Stromal cell of bone marrow (primary cell): ENCODE data around the gene HYI.
A peak's percentile ranks its signal among the peaks of the same experiment; 100 is the strongest.
"Not testable (repeated sequence)": the region's sequence is repeated elsewhere in the genome, so short reads cannot be mapped to it uniquely, and the experiment has no call there.

Experiments used
- DNase-seq: peaks from one replicate; pipeline ENCODE4 v3.0.0-alpha.2; 2012; ENCODE audit warnings: low read depth

Gene HYI

GRCh38 chr1:43427524-43427923 lies 26.2 kb downstream of the HYI start:
- no peak for DNase-seq

GRCh38 chr1:43426221-43426620 lies 27.5 kb downstream of the HYI start:
- DNase-seq = no peak

- no peak for DNase-seq
These were observed 28.7 kb downstream of the HYI start for GRCh38 chr1:43425045-43425444.

- no peak for DNase-seq
These were observed 29.8 kb downstream of the HYI start for GRCh38 chr1:43423672-43424550.

- no peak for DNase-seq
These were observed 30.6 kb downstream of the HYI start for GRCh38 chr1:43422995-43423671.

GRCh38 chr1:43421976-43422750 lies 31.6 kb downstream of the HYI start:
- DNase-seq = no peak

- DNase-seq = no peak
These were observed 32.3 kb downstream of the HYI start for GRCh38 chr1:43421396-43421795.

GRCh38 chr1:43420874-43421273 lies 32.9 kb downstream of the HYI start:
- DNase-seq = no peak

GRCh38 chr1:43419627-43420425 lies 33.9 kb downstream of the HYI start:
- no peak for DNase-seq

- no peak for DNase-seq
These were observed 34.9 kb downstream of the HYI start for GRCh38 chr1:43418858-43419257.

GRCh38 chr1:43415901-43416300 lies 37.8 kb downstream of the HYI start:
- DNase-seq = no peak

- peak; percentile 13 for DNase-seq
These were observed 39.0 kb downstream of the HYI start for GRCh38 chr1:43414634-43415223.

GRCh38 chr1:43413426-43413825 lies 40.3 kb downstream of the HYI start:
- DNase-seq = not testable (repeated sequence)

- DNase-seq = no peak
These were observed 43.2 kb downstream of the HYI start for GRCh38 chr1:43410571-43410970.

- DNase-seq = no peak
These were observed 47.9 kb downstream of the HYI start for GRCh38 chr1:43405876-43406234.

GRCh38 chr1:43405219-43405875 lies 48.4 kb downstream of the HYI start:
- no peak for DNase-seq

GRCh38 chr1:43404353-43404752 lies 49.4 kb downstream of the HYI start:
- DNase-seq = no peak

GRCh38 chr1:43402089-43402865 lies 51.5 kb downstream of the HYI start:
- DNase-seq = no peak
